GM12878 (cell line): ENCODE measurements around the gene HASPIN. TPM values are rescaled to one million over a fixed set of nuclear protein-coding genes. Genes with fewer than 3 reads are reported as not detected.

Source experiments
- ATF7 ChIP-seq: fragments of 450-650 bp; IDR thresholded peaks from 2 replicates; pipeline ENCODE4 v1.6.1; 2016; ENCODE audit warnings: low read depth, mild to moderate bottlenecking
- EP300 ChIP-seq, 2 experiments: fragments of 150-350 bp in 1 of 2; IDR thresholded peaks; 2 replicates each; pipeline ENCODE4 v1.6.1; 2011 to 2012; ENCODE audit warnings: low read depth in 2 of 2, low read length in 2 of 2, borderline replicate concordance in 1 of 2, improper control_type of control experiment in 1 of 2, inconsistent platforms in 1 of 2; ENCODE audit not compliant: control insufficient read depth in 1 of 2
- NBN ChIP-seq: fragments of 450-650 bp; IDR thresholded peaks from 2 replicates; pipeline ENCODE4 v1.6.1; 2016
- NFYB ChIP-seq: IDR thresholded peaks from 2 replicates; pipeline ENCODE4 v1.6.1; 2011; ENCODE audit warnings: low read depth, mild to moderate bottlenecking, low read length, improper control_type of control experiment, moderate library complexity; ENCODE audit not compliant: insufficient read depth
- NR2C1 ChIP-seq: fragments of 450-650 bp; IDR thresholded peaks from 2 replicates; pipeline ENCODE4 v1.6.1; 2017; ENCODE audit warnings: antibody characterized with exemption, mild to moderate bottlenecking, moderate library complexity
- NR2C2 ChIP-seq: IDR thresholded peaks from 2 replicates; pipeline ENCODE4 v1.6.1; 2011; ENCODE audit warnings: borderline replicate concordance, low read depth; ENCODE audit not compliant: control insufficient read depth, insufficient read length
- RCOR1 ChIP-seq: conservative IDR thresholded peaks from 2 replicates; pipeline ENCODE4 v1.6.1; 2012; ENCODE audit warnings: low read depth, low read length, improper control_type of control experiment
- RELA ChIP-seq: fragments of 450-650 bp; IDR thresholded peaks from 2 replicates; pipeline ENCODE4 v1.8.0; 2014; ENCODE audit warnings: borderline replicate concordance; ENCODE audit not compliant: partially characterized antibody
- SMC3 ChIP-seq: IDR thresholded peaks from 2 replicates; pipeline ENCODE4 v1.6.1; 2011; ENCODE audit warnings: low read length, improper control_type of control experiment, borderline replicate concordance
- SRF ChIP-seq, 2 experiments: IDR thresholded peaks; 2 replicates each; pipeline ENCODE4 v1.6.1; 2011; ENCODE audit warnings: low read depth in 2 of 2, low read length in 2 of 2, mild to moderate bottlenecking in 1 of 2, moderate library complexity in 1 of 2
- WRNIP1 ChIP-seq: IDR thresholded peaks from 2 replicates; pipeline ENCODE4 v1.6.1; 2011; ENCODE audit warnings: low read depth, low read length, improper control_type of control experiment, borderline replicate concordance
- ZNF384 ChIP-seq: IDR thresholded peaks from 2 replicates; pipeline ENCODE4 v1.6.1; 2012; ENCODE audit warnings: low read depth, mild to moderate bottlenecking, low read length, improper control_type of control experiment, borderline replicate concordance
- ZSCAN29 ChIP-seq: fragments of 450-650 bp; IDR thresholded peaks from 2 replicates; pipeline ENCODE4 v1.6.1; 2017; ENCODE audit warnings: mild to moderate bottlenecking, moderate library complexity
- ZZZ3 ChIP-seq: IDR thresholded peaks from 2 replicates; pipeline ENCODE4 v1.6.1; 2011; ENCODE audit warnings: low read depth; ENCODE audit not compliant: control insufficient read depth, insufficient read length
- polyA plus RNA-seq, 11 experiments: library from polyadenylated mRNA; depleted of rRNA in 4 of 11; unstranded in 6 of 11; stranded (reverse) in 5 of 11; fragments of >200 nt; fragmentation: Nextera tagmentation in 4 of 11; fragmentation: Illumina TruSeq in 1 of 11; extraction: Ambion mirVana in 4 of 11; extraction: Trizol in 1 of 11; gene quantifications; 1 replicate in 1 of 11; 2 replicates in 10 of 11; pipeline versions ENCODE4 v1.2.1 to v1.2.3, GENCODE V29; 2011 to 2016; ENCODE audit warnings: inconsistent platforms in 2 of 11, missing spikeins in 2 of 11, low read depth in 1 of 11
- total RNA-seq, 4 experiments: library from RNA; depleted of rRNA in 3 of 4; stranded (reverse); fragments of >200 nt in 3 of 4; fragmentation: Illumina TruSeq in 1 of 4; extraction: Trizol in 1 of 4; gene quantifications; 2 replicates each; pipeline versions ENCODE4 v1.2.1 to v1.2.3, GENCODE V29; 2013 to 2021
- TF ChIP-seq, protein P1 (sequence below): IDR thresholded peaks from 2 replicates; pipeline ENCODE4 v1.6.1; 2011; ENCODE audit warnings: borderline replicate concordance, low read depth, mild to moderate bottlenecking, moderate library complexity, low read length; ENCODE audit not compliant: insufficient read depth, poor library complexity, severe bottlenecking
- TF ChIP-seq, protein P2 (sequence below): fragments of 450-650 bp; IDR thresholded peaks from 2 replicates; pipeline ENCODE4 v1.6.1; 2016; ENCODE audit warnings: mild to moderate bottlenecking
- TF ChIP-seq, protein P3 (sequence below): IDR thresholded peaks from 2 replicates; pipeline ENCODE4 v1.6.1; 2011; ENCODE audit warnings: mild to moderate bottlenecking, low read depth, low read length, moderate library complexity; ENCODE audit not compliant: insufficient replicate concordance
- TF ChIP-seq, protein P4 (sequence below): fragments of 450-650 bp; IDR thresholded peaks from 2 replicates; pipeline ENCODE4 v1.6.1; 2016; ENCODE audit warnings: mild to moderate bottlenecking, moderate library complexity, borderline replicate concordance
- TF ChIP-seq, protein P5 (sequence below): IDR thresholded peaks from 2 replicates; pipeline ENCODE4 v1.6.1; 2012; ENCODE audit warnings: low read depth, low read length, improper control_type of control experiment

HASPIN gene
- total and polyA plus RNA-seq, 10 of the 15 experiments (the other 5 are each of a cell fraction or from before 2014, with no cell fraction given), result 0.80 to 18.0 (median 10.1) TPM

DNA sequence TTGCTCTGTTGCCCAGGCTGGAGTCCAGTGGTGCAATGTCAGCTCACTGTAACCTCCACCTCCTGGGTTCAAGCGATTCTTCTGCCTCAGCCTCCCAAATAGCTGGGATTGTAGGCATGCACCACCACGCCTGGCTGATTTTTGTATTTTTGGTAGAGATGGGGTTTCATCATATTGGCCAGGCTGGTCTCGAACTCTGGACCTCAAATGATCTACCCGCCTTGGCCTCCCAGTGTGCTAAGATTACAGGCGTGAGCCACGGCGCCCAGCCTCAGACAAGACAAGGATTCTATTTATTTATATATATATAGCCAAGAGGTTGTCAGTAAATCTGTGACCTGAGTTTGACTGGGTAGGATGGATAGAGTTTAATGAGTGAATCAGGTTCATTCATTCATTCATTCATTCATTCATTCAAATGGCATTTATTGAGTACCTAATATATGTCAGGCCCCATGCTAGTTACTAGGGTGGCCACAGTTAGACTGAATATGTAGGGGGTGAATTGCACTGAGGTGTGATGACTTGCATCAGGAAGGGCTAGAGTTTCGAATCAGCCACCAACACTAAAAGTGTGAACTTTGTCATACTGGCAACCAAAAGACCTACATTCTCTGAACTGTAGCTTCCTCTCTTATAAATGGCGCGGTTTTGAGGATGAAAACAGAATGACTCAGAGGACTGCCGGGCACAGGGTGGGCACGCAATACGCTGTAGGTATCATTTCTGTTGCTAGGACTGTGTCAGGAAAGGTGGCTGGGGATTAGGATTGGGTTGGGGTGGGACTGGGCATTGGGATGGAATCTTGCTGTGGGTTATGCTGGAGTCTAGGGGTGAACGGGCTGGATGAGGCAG, 39.4 kb downstream of the HASPIN start (continued):
- TF ChIP-seq WRNIP1 (no peak), EP300 (IDR thresholded peaks at IDR 0.05; ENCODE audit: borderline replicate concordance in 1 of 2, control insufficient read depth in 1 of 2, low read depth in 2 of 2, low read length in 2 of 2) (peak; percentile 92 to 93), ATF7 (peak; percentile 89), NR2C2 (no peak), NBN (peak; percentile 87), ZZZ3 (no peak), SRF (IDR thresholded peaks at IDR 0.05; ENCODE audit: low read depth in 2 of 2, low read length in 2 of 2) (no peak; a peak in 1 of 4 replicates), NR2C1 (no peak), ZNF384 (no peak), ZSCAN29 (no peak), RCOR1 (0 out of 2 replicates have a peak, but pooled peaks have one; percentile 7), NFYB (no peak), RELA (no peak), SMC3 (no peak; the same call in 1 of the 2 replicates)
- TF ChIP-seq, protein P1, sequence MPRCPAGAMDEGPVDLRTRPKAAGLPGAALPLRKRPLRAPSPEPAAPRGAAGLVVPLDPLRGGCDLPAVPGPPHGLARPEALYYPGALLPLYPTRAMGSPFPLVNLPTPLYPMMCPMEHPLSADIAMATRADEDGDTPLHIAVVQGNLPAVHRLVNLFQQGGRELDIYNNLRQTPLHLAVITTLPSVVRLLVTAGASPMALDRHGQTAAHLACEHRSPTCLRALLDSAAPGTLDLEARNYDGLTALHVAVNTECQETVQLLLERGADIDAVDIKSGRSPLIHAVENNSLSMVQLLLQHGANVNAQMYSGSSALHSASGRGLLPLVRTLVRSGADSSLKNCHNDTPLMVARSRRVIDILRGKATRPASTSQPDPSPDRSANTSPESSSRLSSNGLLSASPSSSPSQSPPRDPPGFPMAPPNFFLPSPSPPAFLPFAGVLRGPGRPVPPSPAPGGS, result no peak
- TF ChIP-seq, protein P2, sequence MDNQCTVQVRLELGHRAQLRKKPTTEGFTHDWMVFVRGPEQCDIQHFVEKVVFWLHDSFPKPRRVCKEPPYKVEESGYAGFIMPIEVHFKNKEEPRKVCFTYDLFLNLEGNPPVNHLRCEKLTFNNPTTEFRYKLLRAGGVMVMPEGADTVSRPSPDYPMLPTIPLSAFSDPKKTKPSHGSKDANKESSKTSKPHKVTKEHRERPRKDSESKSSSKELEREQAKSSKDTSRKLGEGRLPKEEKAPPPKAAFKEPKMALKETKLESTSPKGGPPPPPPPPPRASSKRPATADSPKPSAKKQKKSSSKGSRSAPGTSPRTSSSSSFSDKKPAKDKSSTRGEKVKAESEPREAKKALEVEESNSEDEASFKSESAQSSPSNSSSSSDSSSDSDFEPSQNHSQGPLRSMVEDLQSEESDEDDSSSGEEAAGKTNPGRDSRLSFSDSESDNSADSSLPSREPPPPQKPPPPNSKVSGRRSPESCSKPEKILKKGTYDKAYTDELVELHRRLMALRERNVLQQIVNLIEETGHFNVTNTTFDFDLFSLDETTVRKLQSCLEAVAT, result peak; percentile 73
- TF ChIP-seq, protein P3, sequence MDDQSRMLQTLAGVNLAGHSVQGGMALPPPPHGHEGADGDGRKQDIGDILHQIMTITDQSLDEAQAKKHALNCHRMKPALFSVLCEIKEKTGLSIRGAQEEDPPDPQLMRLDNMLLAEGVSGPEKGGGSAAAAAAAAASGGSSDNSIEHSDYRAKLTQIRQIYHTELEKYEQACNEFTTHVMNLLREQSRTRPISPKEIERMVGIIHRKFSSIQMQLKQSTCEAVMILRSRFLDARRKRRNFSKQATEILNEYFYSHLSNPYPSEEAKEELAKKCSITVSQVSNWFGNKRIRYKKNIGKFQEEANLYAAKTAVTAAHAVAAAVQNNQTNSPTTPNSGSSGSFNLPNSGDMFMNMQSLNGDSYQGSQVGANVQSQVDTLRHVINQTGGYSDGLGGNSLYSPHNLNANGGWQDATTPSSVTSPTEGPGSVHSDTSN, result no peak
- TF ChIP-seq, protein P4, sequence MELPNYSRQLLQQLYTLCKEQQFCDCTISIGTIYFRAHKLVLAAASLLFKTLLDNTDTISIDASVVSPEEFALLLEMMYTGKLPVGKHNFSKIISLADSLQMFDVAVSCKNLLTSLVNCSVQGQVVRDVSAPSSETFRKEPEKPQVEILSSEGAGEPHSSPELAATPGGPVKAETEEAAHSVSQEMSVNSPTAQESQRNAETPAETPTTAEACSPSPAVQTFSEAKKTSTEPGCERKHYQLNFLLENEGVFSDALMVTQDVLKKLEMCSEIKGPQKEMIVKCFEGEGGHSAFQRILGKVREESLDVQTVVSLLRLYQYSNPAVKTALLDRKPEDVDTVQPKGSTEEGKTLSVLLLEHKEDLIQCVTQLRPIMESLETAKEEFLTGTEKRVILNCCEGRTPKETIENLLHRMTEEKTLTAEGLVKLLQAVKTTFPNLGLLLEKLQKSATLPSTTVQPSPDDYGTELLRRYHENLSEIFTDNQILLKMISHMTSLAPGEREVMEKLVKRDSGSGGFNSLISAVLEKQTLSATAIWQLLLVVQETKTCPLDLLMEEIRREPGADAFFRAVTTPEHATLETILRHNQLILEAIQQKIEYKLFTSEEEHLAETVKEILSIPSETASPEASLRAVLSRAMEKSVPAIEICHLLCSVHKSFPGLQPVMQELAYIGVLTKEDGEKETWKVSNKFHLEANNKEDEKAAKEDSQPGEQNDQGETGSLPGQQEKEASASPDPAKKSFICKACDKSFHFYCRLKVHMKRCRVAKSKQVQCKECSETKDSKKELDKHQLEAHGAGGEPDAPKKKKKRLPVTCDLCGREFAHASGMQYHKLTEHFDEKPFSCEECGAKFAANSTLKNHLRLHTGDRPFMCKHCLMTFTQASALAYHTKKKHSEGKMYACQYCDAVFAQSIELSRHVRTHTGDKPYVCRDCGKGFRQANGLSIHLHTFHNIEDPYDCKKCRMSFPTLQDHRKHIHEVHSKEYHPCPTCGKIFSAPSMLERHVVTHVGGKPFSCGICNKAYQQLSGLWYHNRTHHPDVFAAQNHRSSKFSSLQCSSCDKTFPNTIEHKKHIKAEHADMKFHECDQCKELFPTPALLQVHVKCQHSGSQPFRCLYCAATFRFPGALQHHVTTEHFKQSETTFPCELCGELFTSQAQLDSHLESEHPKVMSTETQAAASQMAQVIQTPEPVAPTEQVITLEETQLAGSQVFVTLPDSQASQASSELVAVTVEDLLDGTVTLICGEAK, result no peak
- TF ChIP-seq, protein P5, sequence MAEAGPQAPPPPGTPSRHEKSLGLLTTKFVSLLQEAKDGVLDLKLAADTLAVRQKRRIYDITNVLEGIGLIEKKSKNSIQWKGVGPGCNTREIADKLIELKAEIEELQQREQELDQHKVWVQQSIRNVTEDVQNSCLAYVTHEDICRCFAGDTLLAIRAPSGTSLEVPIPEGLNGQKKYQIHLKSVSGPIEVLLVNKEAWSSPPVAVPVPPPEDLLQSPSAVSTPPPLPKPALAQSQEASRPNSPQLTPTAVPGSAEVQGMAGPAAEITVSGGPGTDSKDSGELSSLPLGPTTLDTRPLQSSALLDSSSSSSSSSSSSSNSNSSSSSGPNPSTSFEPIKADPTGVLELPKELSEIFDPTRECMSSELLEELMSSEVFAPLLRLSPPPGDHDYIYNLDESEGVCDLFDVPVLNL, result 0 out of 2 replicates have a peak, but pooled peaks have one; percentile 38
